Measurements from ENCODE around the gene ADRA1B. TPM values are rescaled to one million over a fixed set of nuclear protein-coding genes. Genes with fewer than 3 reads are reported as not detected.

The ADRA1B gene
- total RNA-seq, 1 donor from 2014 or later: 2.9 TPM

DNA sequence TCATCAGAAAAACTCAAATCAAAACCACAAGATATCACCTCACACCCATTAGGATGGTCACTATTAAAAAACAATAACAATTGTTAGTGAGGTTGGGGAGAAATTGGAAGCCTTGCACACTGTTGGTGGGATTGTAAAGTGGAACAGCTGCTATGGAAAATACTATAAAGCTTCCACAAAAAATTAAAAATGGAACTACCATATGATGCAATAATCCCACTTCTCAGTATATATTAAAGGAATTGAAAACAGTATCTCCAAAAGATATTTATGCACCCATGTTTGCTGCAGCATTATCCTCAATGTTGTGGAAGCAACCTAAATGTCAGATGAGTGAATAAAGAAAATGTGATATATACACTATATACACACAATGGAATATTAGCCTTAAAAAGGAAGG, 14.5 kb upstream of the ADRA1B start:
- DNase-seq (ENCODE audit: extremely low spot score, unreplicated experiment): no peak
- Mint-ChIP-seq H3K4me1 (ENCODE audit: unreplicated experiment) (peaks cover 9% of the 10 kb centered on the region), H3K4me3 (no peak overlapping the region), H3K27ac (no peak overlapping the region), H3K9me3 (no peaks in the 10 kb centered on the region), H3K27me3 (peaks cover 17% of the 10 kb centered on the region), H3K36me3 (no peaks in the 10 kb centered on the region)
- TF ChIP-seq, protein P1, sequence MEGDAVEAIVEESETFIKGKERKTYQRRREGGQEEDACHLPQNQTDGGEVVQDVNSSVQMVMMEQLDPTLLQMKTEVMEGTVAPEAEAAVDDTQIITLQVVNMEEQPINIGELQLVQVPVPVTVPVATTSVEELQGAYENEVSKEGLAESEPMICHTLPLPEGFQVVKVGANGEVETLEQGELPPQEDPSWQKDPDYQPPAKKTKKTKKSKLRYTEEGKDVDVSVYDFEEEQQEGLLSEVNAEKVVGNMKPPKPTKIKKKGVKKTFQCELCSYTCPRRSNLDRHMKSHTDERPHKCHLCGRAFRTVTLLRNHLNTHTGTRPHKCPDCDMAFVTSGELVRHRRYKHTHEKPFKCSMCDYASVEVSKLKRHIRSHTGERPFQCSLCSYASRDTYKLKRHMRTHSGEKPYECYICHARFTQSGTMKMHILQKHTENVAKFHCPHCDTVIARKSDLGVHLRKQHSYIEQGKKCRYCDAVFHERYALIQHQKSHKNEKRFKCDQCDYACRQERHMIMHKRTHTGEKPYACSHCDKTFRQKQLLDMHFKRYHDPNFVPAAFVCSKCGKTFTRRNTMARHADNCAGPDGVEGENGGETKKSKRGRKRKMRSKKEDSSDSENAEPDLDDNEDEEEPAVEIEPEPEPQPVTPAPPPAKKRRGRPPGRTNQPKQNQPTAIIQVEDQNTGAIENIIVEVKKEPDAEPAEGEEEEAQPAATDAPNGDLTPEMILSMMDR (conservative IDR thresholded peaks at IDR 0.05): no peak

DNA sequence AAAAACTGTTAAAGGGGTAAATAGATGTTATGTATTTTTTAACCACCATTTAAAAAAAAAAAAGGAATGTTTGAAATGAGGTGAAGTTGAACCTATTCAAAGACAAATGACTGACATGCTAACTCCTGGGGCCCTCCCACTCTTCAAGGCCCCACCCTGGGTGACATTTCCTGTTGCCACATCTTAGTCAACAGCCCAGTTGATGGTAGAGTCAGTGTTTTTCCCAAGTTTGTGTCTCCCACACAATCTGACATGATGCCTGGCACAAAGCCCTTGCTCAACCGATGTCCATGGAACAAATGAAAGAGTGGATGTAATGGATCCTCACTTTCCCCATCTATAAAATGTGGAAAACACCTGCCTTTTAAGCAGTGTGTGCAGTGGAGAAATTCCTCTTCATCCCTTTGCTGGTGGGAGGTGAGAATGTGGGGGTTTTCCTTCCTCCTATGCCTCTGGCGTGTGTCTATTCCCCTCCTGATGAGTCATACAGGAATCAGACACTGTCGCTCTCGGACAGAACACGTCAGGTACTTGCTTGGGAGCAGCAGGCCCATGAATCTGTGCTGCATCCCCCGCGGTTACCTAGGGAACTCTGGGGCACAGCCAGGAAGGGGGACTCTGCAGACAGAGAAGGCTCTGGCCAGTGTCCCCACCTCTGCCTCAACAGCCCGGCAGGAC, 13.7 kb upstream of the ADRA1B start:
- Mint-ChIP-seq H3K27ac (no peak overlapping the region), H3K36me3 (no peaks in the 10 kb centered on the region), H3K9me3 (no peaks in the 10 kb centered on the region), H3K4me1 (ENCODE audit: unreplicated experiment) (peaks cover 12% of the 10 kb centered on the region), H3K27me3 (peaks cover 17% of the 10 kb centered on the region), H3K4me3 (no peak overlapping the region)
- TF ChIP-seq, protein P1 (conservative IDR thresholded peaks at IDR 0.05): no peak
- DNase-seq (ENCODE audit: extremely low spot score, unreplicated experiment): no peak

DNA sequence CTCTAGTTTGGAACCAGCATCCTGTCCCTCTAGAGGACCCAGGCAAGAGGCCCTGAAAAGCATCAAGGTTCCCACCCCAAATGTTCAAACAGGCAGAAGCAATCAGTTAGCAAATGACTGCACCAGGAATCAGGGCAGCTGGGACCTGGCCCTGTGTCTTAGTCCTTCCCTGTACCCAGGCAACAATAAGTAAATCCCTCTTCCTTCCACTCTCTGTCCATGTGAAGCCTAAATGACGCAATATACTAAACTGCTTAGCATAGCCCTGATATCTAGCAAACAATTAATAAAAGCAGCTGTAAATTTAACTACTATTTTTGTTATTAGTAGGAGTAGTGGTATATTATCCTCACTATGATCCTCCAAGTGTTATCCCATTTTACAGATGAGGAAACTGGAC, 13.2 kb upstream of the ADRA1B start:
- no peaks in the 10 kb centered on the region for H3K9me3 Mint-ChIP-seq
- H3K4me3 Mint-ChIP-seq: no peak overlapping the region
- H3K27me3 Mint-ChIP-seq: peaks cover 14% of the 10 kb centered on the region
- no peak for DNase-seq (ENCODE audit: extremely low spot score, unreplicated experiment)
- H3K4me1 Mint-ChIP-seq (ENCODE audit: unreplicated experiment): peaks cover 17% of the 10 kb centered on the region
- no peak overlapping the region for H3K27ac Mint-ChIP-seq
- TF ChIP-seq, protein P1 (conservative IDR thresholded peaks at IDR 0.05): no peak
- H3K36me3 Mint-ChIP-seq: no peaks in the 10 kb centered on the region

DNA sequence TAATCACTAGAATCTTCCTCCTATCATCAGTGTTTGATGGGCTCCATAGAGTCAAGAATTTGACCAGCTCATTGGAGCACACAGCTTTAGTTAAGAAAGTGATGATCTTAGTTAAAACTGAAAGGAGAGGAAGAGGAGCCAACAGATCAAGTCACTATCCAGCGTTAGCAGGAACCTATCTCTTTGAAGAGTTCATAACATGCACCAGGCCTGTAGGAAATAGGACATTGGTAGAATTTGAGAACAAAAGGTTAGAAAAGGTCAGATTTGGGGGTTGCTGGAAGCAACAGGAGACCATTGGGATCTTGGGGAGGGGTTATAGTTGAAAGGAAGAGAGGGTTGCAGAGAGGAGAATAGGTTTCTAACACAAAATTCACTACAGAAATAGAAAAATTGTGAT, 11.4 kb upstream of the ADRA1B start:
- H3K9me3 Mint-ChIP-seq: no peaks in the 10 kb centered on the region
- no peak for DNase-seq (ENCODE audit: extremely low spot score, unreplicated experiment)
- H3K36me3 Mint-ChIP-seq: no peaks in the 10 kb centered on the region
- peaks cover 12% of the 10 kb centered on the region for H3K27me3 Mint-ChIP-seq
- peaks cover 21% of the 10 kb centered on the region for H3K4me1 Mint-ChIP-seq (ENCODE audit: unreplicated experiment)
- TF ChIP-seq, protein P1 (conservative IDR thresholded peaks at IDR 0.05): no peak
- no peak overlapping the region for H3K4me3 Mint-ChIP-seq
- peak overlapping the region; percentile 62 for H3K27ac Mint-ChIP-seq

DNA sequence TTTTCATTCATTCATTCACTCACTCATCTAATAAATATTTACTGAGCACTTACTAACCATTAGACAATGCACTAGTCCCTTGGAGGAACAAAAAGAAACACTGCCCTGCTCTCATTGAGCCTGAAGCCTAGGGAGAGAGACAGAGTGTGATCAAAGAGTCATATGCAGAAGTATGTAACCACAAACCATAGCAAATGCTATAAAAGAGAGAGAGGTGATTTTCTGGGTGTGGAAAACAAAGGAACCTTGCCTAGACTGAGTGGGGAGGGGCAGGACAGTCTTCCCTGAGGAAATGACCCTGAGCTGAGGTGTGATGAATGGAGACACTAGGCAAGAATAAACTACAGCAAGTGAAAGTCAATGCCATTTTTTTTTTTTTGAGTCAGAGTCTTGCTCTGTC, 10.8 kb upstream of the ADRA1B start:
- no peaks in the 10 kb centered on the region for H3K9me3 Mint-ChIP-seq
- TF ChIP-seq, protein P1 (conservative IDR thresholded peaks at IDR 0.05): no peak
- peaks cover 12% of the 10 kb centered on the region for H3K27me3 Mint-ChIP-seq
- peaks cover 21% of the 10 kb centered on the region for H3K4me1 Mint-ChIP-seq (ENCODE audit: unreplicated experiment)
- peak overlapping the region; percentile 62 for H3K27ac Mint-ChIP-seq
- no peaks in the 10 kb centered on the region for H3K36me3 Mint-ChIP-seq
- no peak for DNase-seq (ENCODE audit: extremely low spot score, unreplicated experiment)
- H3K4me3 Mint-ChIP-seq: no peak overlapping the region
